ENCODE results near the gene GIPC3. TPM values are rescaled to one million over a fixed set of nuclear protein-coding genes. Genes with fewer than 3 reads are reported as not detected.
"Not testable (repeated sequence)": the region's sequence is repeated elsewhere in the genome, so short reads cannot be mapped to it uniquely, and the experiment has no call there.

Gene GIPC3
- total and polyA plus RNA-seq, 4 experiments from 2014 or later = 0.45 to 0.70 (median 0.64) TPM; not detected in 1

DNA sequence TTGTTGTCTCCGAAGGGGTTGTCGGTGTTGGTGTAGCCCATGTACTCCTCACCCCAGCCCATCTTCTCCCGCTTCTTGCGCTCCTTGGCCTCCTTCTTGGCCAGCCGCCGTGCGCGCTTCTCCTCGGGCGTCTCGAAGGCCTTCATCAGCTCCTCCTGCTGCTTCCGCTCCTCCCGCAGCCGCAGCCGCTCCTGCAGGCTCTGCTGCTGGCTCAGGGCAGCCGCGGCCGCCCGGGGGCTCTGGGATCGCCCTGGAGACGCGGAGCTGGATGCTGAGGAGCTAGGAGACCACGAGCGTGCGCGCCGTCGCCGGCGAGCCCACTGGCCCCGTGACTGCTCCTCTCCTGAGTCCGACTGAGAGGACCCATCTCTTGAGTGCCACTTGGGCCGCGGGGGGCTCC, 38.4 kb downstream of the GIPC3 start:
- POLR2A ChIA-PET (ENCODE audit: partially characterized antibody) = no interaction called here

DNA sequence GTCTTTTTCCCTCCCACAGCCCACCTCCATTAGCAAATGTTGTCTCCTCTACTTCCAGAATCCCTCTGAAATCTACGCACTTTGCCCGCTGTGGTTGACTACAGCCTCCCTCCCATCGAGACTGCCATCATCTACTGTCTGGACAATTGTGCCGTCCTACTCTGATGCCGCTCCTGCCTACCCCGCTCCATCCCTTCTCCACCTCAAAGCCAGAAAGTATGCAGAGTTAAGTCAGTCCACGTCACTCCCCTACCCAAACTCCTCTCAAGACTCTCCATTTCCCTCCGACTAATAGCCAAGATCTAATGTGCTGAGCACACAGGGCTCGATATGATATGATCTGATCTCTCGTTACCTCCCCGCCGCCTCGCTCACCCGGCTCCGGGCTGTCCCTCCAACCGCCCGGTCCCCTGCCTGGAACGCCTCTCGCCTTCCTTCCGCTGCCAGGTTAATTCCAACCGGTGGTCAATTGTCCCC, 40.8 kb downstream of the GIPC3 start:
- CTCF ChIA-PET (ENCODE audit: partially characterized antibody) = no interaction called here
- intact Hi-C loops (cut with micrococcal nuclease) = no loop called here
- H3K27ac Mint-ChIP-seq = peak overlapping the region; percentile 23 to 100 (median 98)
- DNase-seq = peak in 1 of 5 donors; percentile 50
- Histone ChIP-seq H3K36me3 (ENCODE audit: insufficient read depth, low read length) (peaks cover 4% of the 10 kb centered on the region), H3K4me1 (ENCODE audit: insufficient read depth, low read length) (peaks cover 27% of the 10 kb centered on the region), H3K27me3 (ENCODE audit: insufficient read depth, low read length) (no peaks in the 10 kb centered on the region), H3K9me3 (ENCODE audit: control insufficient read depth in 1 of 2, low read length in 2 of 2) (no peaks in the 10 kb centered on the region), H3K4me3 (ENCODE audit: low read length in 2 of 2) (peak overlapping the region; percentile 76 to 79), H3K27ac (ENCODE audit: low read depth, low read length) (peak overlapping the region; percentile 87)
- peaks cover 0 to 25% of the 10 kb centered on the region in 2 donors for H3K36me3 Mint-ChIP-seq
- H3K4me3 Mint-ChIP-seq = peak overlapping the region; percentile 86 to 98 (median 96)
- peaks cover 13 to 34% (median 25%) of the 10 kb centered on the region in 4 donors for H3K4me1 Mint-ChIP-seq
- no peaks in the 10 kb centered on the region for H3K9me3 Mint-ChIP-seq
- H3K27me3 Mint-ChIP-seq = no peaks in the 10 kb centered on the region
- POLR2A ChIA-PET (ENCODE audit: partially characterized antibody) = no interaction called here

More for the DNA sequence above, 38.4 kb downstream of the GIPC3 start:
- Mint-ChIP-seq H3K27me3 (no peaks in the 10 kb centered on the region), H3K4me1 (peaks cover 13 to 34% (median 24%) of the 10 kb centered on the region in 4 donors), H3K27ac (no peak overlapping the region), H3K36me3 (peaks cover 0 to 28% of the 10 kb centered on the region in 2 donors), H3K4me3 (peak overlapping the region in 1 of 8 donors; percentile 74), H3K9me3 (no peaks in the 10 kb centered on the region)
- no peak overlapping the region for H3K27ac ChIP-seq (ENCODE audit: low read depth, low read length)
- intact Hi-C loops (cut with micrococcal nuclease) = no loop called here
- H3K27me3 ChIP-seq (ENCODE audit: insufficient read depth, low read length) = no peaks in the 10 kb centered on the region
- H3K9me3 ChIP-seq (ENCODE audit: control insufficient read depth in 1 of 2, low read length in 2 of 2) = no peaks in the 10 kb centered on the region
- H3K4me3 ChIP-seq (ENCODE audit: low read length in 2 of 2) = no peak overlapping the region
- peaks cover 27% of the 10 kb centered on the region for H3K4me1 ChIP-seq (ENCODE audit: insufficient read depth, low read length)
- no peak for DNase-seq
- peaks cover 4% of the 10 kb centered on the region for H3K36me3 ChIP-seq (ENCODE audit: insufficient read depth, low read length)
- CTCF ChIA-PET (ENCODE audit: partially characterized antibody) = no interaction called here

DNA sequence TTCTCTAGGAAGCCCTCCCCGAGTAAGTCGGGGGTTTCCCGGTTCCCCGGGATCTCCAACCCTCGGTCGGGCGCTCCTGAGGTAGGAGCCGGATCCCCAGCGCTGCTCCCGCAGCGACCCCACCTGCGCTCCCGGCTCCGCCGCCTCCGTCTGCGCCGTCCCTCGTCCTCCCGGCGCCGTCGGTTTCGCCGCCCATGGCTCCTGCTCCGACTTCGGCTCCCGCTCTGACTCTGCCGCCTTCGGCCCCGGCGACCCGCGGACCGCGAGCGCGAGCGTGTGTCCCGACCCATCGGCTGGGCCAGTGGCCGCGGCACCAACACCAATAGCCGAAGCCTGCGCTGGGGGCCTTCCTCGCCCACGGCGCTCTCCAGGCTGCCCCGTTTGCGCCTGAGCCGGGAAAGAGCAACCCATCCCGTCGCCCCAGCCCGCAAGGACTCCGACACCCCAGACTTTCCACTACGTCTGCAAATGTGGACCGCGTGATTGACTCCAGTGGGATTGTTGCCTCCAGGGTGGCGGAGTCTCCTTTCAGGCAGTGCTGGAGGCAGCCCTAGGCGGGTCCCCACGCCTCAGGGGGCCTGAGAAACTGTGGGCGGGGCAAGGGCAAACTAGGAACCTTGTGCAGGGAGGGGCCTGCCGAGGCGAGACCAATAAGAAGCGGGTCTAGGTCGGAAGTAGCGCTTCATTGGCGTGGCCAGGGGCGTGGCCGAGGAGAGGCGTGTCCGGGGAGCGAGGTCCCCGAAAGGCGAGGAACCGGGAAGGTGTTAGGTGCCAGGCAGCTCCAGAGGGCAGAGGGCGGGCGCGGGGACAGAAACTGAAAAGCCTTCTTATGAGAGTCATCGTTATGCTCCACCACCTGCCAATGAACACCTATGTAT, 41.4 kb downstream of the GIPC3 start, which contains the start of gene CACTIN:
Gene CACTIN, minus strand, starts transcription at position 318 of the 878 bp plus-strand sequence. Its CDS starts 28 bp downstream, at position 290.
- Histone ChIP-seq H3K4me1 (ENCODE audit: insufficient read depth, low read length) (peaks cover 27% of the 10 kb centered on the region), H3K4me3 (ENCODE audit: low read length in 2 of 2) (peak within 1 kb of the TSS; percentile 76 to 79), H3K9me3 (ENCODE audit: control insufficient read depth in 1 of 2, low read length in 2 of 2) (no peaks in the 10 kb centered on the region), H3K27me3 (ENCODE audit: insufficient read depth, low read length) (no peaks in the 10 kb centered on the region), H3K27ac (ENCODE audit: low read depth, low read length) (peak within 1 kb of the TSS; percentile 87), H3K36me3 (ENCODE audit: insufficient read depth, low read length) (no peaks in the 10 kb centered on the region)
- H3K4me3 Mint-ChIP-seq = peak within 1 kb of the TSS; percentile 86 to 98 (median 96)
- H3K27ac Mint-ChIP-seq = peak within 1 kb of the TSS; percentile 98 to 100 (median 99)
- peaks cover 0 to 23% of the 10 kb centered on the region in 2 donors for H3K36me3 Mint-ChIP-seq
- peak; percentile 98 to 100 (median 99) for DNase-seq
- peaks cover 13 to 34% (median 25%) of the 10 kb centered on the region in 4 donors for H3K4me1 Mint-ChIP-seq
- no peaks in the 10 kb centered on the region for H3K9me3 Mint-ChIP-seq
- intact Hi-C loops (cut with micrococcal nuclease) = loop anchor here (1.0 kb wide), 4 partner anchors 54 to 120 kb away; partner anchors contain the start of genes FZR1, HMG20B, MFSD12 and PIP5K1C
- CTCF ChIA-PET (ENCODE audit: partially characterized antibody) = interaction anchor here (0.8 kb wide), 1 partner anchor 82 kb away, joined by 3 read pairs; no protein-coding TSS in a partner anchor
- H3K27me3 Mint-ChIP-seq = no peaks in the 10 kb centered on the region
- POLR2A ChIA-PET (ENCODE audit: partially characterized antibody) = interaction anchor here (0.8 to 1.3 kb wide), 7 partner anchors 41 to 717 kb away, joined by 3 to 7 read pairs (median 3); partner anchors contain the start of genes DOHH, MFSD12 and MPND

DNA sequence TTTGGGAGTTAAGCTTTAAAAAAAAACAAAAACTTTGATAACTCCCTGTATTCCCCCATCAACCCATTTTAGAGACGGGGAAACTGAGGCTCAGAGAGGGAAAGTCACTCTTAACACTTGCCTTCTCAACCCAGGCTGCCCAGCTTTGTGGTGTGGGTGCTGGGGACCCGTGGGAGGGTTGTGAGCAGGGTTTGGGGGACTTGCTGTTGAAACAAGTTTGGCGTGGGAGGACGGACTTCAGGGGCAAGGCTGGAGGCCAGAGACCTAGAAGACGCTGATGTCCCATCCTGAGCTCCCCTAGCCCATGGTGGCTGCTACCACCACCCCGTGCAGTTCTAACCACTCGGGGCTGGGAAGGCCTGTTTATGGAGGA, 42.1 kb downstream of the GIPC3 start:
- ChIA-PET POLR2A (ENCODE audit: partially characterized antibody) (interaction anchor here (0.8 to 1.3 kb wide), 7 partner anchors 41 to 716 kb away, joined by 3 to 7 read pairs (median 3); partner anchors contain the start of genes DOHH, MFSD12 and MPND), CTCF (ENCODE audit: partially characterized antibody) (interaction anchor here (0.8 kb wide), 1 partner anchor 83 kb away, joined by 3 read pairs; no protein-coding TSS in a partner anchor)
- peak overlapping the region; percentile 17 to 98 (median 95) for H3K4me3 Mint-ChIP-seq
- intact Hi-C loops (cut with micrococcal nuclease) = loop anchor here (1.0 kb wide), 4 partner anchors 55 to 121 kb away; partner anchors contain the start of genes FZR1, HMG20B, MFSD12 and PIP5K1C
- no peak for DNase-seq
- H3K4me1 ChIP-seq (ENCODE audit: insufficient read depth, low read length) = peaks cover 27% of the 10 kb centered on the region
- no peaks in the 10 kb centered on the region for H3K27me3 ChIP-seq (ENCODE audit: insufficient read depth, low read length)
- peak overlapping the region; percentile 87 for H3K27ac ChIP-seq (ENCODE audit: low read depth, low read length)
- peak overlapping the region; percentile 98 to 100 (median 99) for H3K27ac Mint-ChIP-seq
- H3K4me1 Mint-ChIP-seq = peaks cover 13 to 34% (median 24%) of the 10 kb centered on the region in 4 donors
- H3K9me3 Mint-ChIP-seq = no peaks in the 10 kb centered on the region
- no peaks in the 10 kb centered on the region for H3K36me3 ChIP-seq (ENCODE audit: insufficient read depth, low read length)
- H3K27me3 Mint-ChIP-seq = no peaks in the 10 kb centered on the region
- peaks cover 0 to 19% of the 10 kb centered on the region in 2 donors for H3K36me3 Mint-ChIP-seq
- peak overlapping the region; percentile 17 to 76 for H3K4me3 ChIP-seq (ENCODE audit: low read length in 2 of 2)
- H3K9me3 ChIP-seq (ENCODE audit: control insufficient read depth in 1 of 2, low read length in 2 of 2) = no peaks in the 10 kb centered on the region

DNA sequence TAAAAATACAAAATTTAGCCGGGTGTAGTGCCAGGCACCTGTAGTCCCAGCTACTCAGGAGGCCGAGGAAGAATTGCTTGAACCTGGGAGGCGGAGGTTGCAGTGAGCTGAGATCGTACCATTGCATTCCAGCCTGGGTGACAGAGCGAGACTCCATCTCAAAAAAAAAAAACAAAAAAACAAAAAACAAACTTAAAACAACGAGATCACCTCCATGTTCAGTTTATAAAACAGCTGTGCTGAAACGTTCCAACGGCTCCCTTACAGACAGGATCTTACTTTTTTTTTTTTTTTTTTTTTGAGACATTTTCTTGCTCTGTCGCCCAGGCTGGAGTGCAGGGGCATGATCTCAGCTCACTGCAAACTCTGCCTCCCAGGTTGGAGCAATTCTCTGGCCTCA, 43.5 kb downstream of the GIPC3 start:
- H3K4me3 Mint-ChIP-seq; H3K9me3 Mint-ChIP-seq; DNase-seq; intact Hi-C loops (cut with micrococcal nuclease); H3K36me3 ChIP-seq (ENCODE audit: insufficient read depth, low read length); H3K27me3 Mint-ChIP-seq; H3K27ac ChIP-seq (ENCODE audit: low read depth, low read length); CTCF ChIA-PET (ENCODE audit: partially characterized antibody); H3K4me3 ChIP-seq (ENCODE audit: low read length in 2 of 2); H3K27me3 ChIP-seq (ENCODE audit: insufficient read depth, low read length); H3K9me3 ChIP-seq (ENCODE audit: control insufficient read depth in 1 of 2, low read length in 2 of 2): not testable (repeated sequence)
- Mint-ChIP-seq H3K27ac (peak overlapping the region in 1 of 7 donors; percentile 55), H3K4me1 (peaks cover 13 to 34% (median 24%) of the 10 kb centered on the region in 4 donors), H3K36me3 (peaks cover 0 to 13% of the 10 kb centered on the region in 2 donors)
- H3K4me1 ChIP-seq (ENCODE audit: insufficient read depth, low read length) = peaks cover 27% of the 10 kb centered on the region
- POLR2A ChIA-PET (ENCODE audit: partially characterized antibody) = interaction anchor here (1.1 kb wide), 1 partner anchor 31 kb away, joined by 3 read pairs; no protein-coding TSS in a partner anchor

DNA sequence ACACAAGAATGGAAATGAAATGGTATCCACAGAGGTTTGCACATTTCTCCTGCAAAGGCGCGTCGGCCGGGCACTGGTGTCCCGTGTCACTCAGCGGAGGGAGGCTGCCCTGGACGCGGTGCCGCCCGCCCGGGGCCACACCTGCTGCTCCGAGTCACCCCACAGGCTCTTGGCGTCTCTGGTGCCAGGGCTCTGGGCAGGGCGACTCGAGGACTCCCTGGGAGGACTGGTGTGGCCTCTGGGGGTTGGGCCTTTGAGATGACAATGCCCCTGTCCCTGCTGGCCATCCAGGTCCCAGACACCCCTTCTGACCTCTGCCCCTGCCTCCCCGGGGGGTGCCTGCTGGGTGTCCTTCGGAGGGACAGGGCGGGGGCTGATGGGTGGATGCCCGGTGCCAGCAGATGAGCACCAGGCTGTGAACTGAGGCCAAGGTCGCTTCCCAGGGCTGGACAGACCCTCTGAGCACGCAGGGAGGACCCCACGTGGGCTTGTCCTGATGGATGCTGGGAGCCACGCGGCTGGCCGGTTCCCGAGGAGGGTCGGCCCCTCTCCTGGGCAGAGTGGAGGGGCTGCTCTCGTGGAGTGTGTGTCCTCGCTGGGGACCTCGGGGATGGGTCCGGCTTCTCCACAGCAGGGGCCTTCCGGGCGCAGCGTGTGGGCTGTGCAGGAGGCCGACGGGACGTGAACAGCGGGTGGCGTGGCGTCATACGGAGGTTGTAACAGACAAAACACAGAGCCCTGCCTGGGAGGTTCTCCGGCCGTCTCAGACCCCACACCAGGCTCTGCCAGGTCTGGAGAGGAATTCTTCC, 46.0 kb downstream of the GIPC3 start:
- H3K4me3 ChIP-seq (ENCODE audit: low read length in 2 of 2) = no peak overlapping the region
- H3K9me3 Mint-ChIP-seq = no peaks in the 10 kb centered on the region
- POLR2A ChIA-PET (ENCODE audit: partially characterized antibody) = no interaction called here
- H3K4me3 Mint-ChIP-seq = no peak overlapping the region
- H3K27me3 Mint-ChIP-seq = no peaks in the 10 kb centered on the region
- intact Hi-C loops (cut with micrococcal nuclease) = no loop called here
- H3K4me1 ChIP-seq (ENCODE audit: insufficient read depth, low read length) = peaks cover 6% of the 10 kb centered on the region
- no peaks in the 10 kb centered on the region for H3K27me3 ChIP-seq (ENCODE audit: insufficient read depth, low read length)
- DNase-seq = no peak
- H3K4me1 Mint-ChIP-seq = peaks cover 2 to 12% (median 9%) of the 10 kb centered on the region in 4 donors
- no peak overlapping the region for H3K27ac Mint-ChIP-seq
- peaks cover 0 to 7% of the 10 kb centered on the region in 2 donors for H3K36me3 Mint-ChIP-seq
- H3K27ac ChIP-seq (ENCODE audit: low read depth, low read length) = no peak overlapping the region
- CTCF ChIA-PET (ENCODE audit: partially characterized antibody) = no interaction called here
- H3K36me3 ChIP-seq (ENCODE audit: insufficient read depth, low read length) = no peaks in the 10 kb centered on the region
- no peaks in the 10 kb centered on the region for H3K9me3 ChIP-seq (ENCODE audit: control insufficient read depth in 1 of 2, low read length in 2 of 2)
